ENCODE data around the gene ME3. TPM values are rescaled to one million over a fixed set of nuclear protein-coding genes. Genes with fewer than 3 reads are reported as not detected.
A peak's percentile ranks its signal among the peaks of the same experiment; 100 is the strongest.

ME3 gene
- total RNA-seq, 2 donors from 2014 or later: 13.8 to 20.3 TPM

DNA sequence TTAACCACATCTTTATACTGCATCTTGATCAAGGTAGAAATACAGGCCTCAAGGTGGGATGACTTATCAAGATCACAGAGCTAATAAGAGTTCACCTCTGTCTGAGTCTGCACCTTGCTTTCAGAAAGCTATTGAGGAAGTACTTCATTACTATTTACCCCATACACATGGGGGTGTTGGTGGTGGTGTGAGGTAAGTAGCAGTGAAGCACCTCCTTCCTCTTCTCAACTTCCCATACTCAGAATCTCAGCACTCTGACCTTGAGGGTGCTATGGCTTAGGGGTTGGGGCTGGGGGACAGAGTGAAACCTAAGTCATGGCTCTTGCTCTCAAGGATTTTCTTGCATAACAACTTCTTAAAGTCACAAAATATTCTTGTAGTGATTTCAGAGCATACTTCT, 56.9 kb downstream of the ME3 start:
- intact Hi-C loops (cut with DNase I): loop anchor here (10.0 kb wide), 1 partner anchor 49 kb away; no protein-coding TSS in a partner anchor

DNA sequence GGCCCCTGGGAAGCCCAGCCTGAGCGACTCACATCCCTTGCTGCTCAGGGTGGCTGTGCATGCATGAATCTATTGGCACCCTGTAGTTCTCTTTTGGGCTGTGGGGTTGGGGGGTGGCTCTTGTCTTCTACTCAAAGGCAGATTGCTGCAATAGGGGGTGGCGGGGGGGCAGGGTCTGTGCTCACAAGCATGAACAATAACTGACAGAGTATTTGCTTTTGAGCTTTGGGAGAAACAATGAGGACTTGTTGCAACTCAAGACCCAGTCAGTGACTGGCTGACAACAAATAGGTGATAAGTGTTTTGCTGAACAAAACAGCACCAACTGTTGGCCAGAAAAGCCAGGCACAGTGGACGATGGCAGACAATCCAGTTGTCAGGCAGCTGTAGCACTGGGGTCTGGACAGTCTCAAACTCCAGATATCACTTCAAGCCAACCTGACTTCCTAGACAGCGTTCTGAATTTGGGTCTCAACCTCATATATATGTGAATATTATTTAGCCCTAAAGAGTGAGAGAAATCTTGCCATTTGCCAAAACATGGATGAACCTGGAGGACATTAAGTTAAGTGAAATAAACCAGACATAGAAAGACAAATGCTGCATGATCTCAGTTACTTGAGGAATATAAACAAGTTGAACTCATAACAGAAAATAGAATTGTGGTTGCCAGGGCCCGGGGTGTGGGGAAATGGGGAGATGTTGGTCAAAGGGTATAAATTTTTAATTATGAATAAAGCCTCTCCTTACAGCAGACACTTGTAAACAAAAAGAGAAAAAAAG, 61.7 kb downstream of the ME3 start:
- TF ChIP-seq, protein P1, sequence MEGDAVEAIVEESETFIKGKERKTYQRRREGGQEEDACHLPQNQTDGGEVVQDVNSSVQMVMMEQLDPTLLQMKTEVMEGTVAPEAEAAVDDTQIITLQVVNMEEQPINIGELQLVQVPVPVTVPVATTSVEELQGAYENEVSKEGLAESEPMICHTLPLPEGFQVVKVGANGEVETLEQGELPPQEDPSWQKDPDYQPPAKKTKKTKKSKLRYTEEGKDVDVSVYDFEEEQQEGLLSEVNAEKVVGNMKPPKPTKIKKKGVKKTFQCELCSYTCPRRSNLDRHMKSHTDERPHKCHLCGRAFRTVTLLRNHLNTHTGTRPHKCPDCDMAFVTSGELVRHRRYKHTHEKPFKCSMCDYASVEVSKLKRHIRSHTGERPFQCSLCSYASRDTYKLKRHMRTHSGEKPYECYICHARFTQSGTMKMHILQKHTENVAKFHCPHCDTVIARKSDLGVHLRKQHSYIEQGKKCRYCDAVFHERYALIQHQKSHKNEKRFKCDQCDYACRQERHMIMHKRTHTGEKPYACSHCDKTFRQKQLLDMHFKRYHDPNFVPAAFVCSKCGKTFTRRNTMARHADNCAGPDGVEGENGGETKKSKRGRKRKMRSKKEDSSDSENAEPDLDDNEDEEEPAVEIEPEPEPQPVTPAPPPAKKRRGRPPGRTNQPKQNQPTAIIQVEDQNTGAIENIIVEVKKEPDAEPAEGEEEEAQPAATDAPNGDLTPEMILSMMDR (IDR thresholded peaks at IDR 0.05): no peak
- Histone ChIP-seq H3K27ac (no peak overlapping the region), H3K9me3 (no peaks in the 10 kb centered on the region), H3K27me3 (no peaks in the 10 kb centered on the region), H3K4me1 (no peaks in the 10 kb centered on the region), H3K9ac (ENCODE audit: low read depth in 2 of 2, low read length in 2 of 2) (no peak overlapping the region), H3K36me3 (no peaks in the 10 kb centered on the region), H3K4me3 (no peak overlapping the region)
- DNase-seq: no peak
- intact Hi-C loops (cut with DNase I): loop anchor here (10.0 kb wide), 1 partner anchor 54 kb away; no protein-coding TSS in a partner anchor

More for the DNA sequence above, 56.9 kb downstream of the ME3 start:
- H3K27ac ChIP-seq: no peak overlapping the region
- H3K4me1 ChIP-seq: no peaks in the 10 kb centered on the region
- no peak overlapping the region for H3K9ac ChIP-seq (ENCODE audit: low read depth in 2 of 2, low read length in 2 of 2)
- no peak for DNase-seq
- H3K9me3 ChIP-seq: no peaks in the 10 kb centered on the region
- TF ChIP-seq, protein P1 (IDR thresholded peaks at IDR 0.05): no peak
- H3K36me3 ChIP-seq: no peaks in the 10 kb centered on the region
- H3K27me3 ChIP-seq: no peaks in the 10 kb centered on the region
- H3K4me3 ChIP-seq: no peak overlapping the region

DNA sequence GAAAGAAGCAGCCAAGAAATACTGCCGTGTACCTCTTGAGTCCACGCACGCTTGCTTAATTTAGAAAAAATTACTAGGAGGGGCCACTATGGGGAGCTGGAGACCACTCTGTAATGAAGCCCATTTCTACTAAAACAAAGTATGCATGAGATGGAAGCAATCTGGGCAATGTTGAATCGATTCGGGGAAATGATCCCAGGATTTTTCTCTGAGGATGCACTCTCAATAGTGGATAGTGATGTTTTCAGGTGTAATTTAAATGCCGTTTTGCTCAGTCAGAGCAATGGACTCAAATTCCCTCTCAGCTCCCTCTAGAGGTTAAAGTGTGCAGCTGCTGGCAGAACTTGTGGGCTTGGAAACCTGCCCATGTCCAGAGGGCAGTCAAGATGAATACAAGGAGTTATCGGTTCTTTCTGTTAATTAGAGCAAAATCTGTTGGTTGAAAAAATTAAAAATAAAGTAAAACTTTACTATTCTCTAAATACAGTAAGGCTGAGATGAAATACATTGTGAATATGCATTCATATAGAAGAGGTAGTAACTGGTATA, 64.1 kb downstream of the ME3 start:
- Histone ChIP-seq H3K27ac (no peak overlapping the region), H3K9ac (ENCODE audit: low read depth in 2 of 2, low read length in 2 of 2) (no peak overlapping the region), H3K27me3 (no peaks in the 10 kb centered on the region), H3K36me3 (no peaks in the 10 kb centered on the region), H3K9me3 (no peaks in the 10 kb centered on the region), H3K4me1 (no peaks in the 10 kb centered on the region), H3K4me3 (no peak overlapping the region)
- intact Hi-C loops (cut with DNase I): loop anchor here (5.0 kb wide), 3 partner anchors 151 to 209 kb away; partner anchors contain the start of gene PRSS23
- TF ChIP-seq, protein P1 (IDR thresholded peaks at IDR 0.05): peak; percentile 76
- DNase-seq: peak; percentile 78

DNA sequence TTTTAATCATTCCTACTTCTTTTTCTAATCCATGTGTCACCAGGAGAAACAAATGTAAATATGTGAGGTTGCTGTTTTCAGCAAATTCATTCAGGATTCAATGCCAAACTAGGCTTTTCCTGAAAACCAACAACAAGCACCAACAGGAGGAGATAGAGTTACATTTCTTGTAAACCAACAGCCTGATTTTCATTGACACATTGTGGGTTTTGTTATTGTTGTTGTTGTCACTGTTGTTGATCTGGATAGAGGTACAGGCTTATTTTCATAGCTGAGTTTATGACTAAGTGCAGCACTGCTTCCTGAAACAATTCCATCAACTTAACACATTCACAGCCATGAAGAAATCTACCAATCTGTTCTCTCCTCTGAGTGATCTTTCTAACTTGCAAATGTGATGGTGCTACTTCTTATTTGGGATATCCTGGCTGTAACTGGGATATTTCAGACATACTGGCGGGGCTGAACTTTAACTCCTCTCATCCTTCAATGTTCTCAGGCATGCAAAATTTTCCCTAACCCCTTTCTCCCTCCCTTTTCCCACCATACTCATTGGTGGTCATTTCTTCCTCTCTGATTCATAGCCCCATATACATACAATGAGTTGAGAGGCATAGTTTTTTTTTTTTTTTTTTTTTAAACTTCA, 65.5 kb downstream of the ME3 start:
- intact Hi-C loops (cut with DNase I): loop anchor here (5.0 kb wide), 3 partner anchors 150 to 210 kb away; partner anchors contain the start of gene PRSS23
- H3K4me3 ChIP-seq: no peak overlapping the region
- no peaks in the 10 kb centered on the region for H3K9me3 ChIP-seq
- DNase-seq: no peak
- no peaks in the 10 kb centered on the region for H3K27me3 ChIP-seq
- TF ChIP-seq, protein P1 (IDR thresholded peaks at IDR 0.05): no peak
- H3K9ac ChIP-seq (ENCODE audit: low read depth in 2 of 2, low read length in 2 of 2): no peak overlapping the region
- no peak overlapping the region for H3K27ac ChIP-seq
- no peaks in the 10 kb centered on the region for H3K4me1 ChIP-seq
- no peaks in the 10 kb centered on the region for H3K36me3 ChIP-seq

DNA sequence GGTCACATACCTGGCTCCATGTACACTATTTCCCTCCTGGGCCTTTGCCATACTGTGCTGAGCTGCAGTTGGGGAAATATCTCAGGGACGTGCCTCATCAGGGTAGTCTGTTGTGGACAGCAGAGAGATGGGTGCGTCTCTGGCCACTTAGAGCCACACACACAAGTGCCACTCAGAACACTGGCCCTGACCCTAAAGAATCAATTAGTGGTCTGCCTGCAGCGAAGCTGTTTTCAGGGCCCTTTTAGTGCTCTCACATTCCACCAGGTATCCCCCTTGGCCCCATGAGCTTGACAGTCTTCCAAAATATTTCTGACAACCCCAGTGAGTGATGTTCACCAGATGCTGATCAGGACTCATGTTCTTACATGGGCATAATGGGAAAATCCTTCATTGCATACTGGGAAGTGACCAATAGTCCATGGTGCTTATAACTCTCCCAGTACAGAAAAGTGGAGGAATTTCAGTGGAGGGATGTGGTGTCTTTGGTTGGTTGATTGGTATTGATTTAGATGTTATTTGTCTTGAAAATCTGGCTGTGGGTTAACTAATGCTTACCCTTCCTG, 66.1 kb downstream of the ME3 start:
- H3K9me3 ChIP-seq: no peaks in the 10 kb centered on the region
- intact Hi-C loops (cut with DNase I): loop anchor here (5.0 kb wide), 3 partner anchors 149 to 211 kb away; partner anchors contain the start of gene PRSS23
- H3K27ac ChIP-seq: no peak overlapping the region
- no peak for DNase-seq
- no peaks in the 10 kb centered on the region for H3K36me3 ChIP-seq
- TF ChIP-seq, protein P1 (IDR thresholded peaks at IDR 0.05): no peak
- no peak overlapping the region for H3K9ac ChIP-seq (ENCODE audit: low read depth in 2 of 2, low read length in 2 of 2)
- H3K27me3 ChIP-seq: no peaks in the 10 kb centered on the region
- no peak overlapping the region for H3K4me3 ChIP-seq
- no peaks in the 10 kb centered on the region for H3K4me1 ChIP-seq

Measured in colonic mucosa (tissue), 4 donors.